Hindlimb muscle (tissue), 1 donor: Measurements from ENCODE around the gene ARID1A. TPM values are rescaled to one million over a fixed set of nuclear protein-coding genes. Genes with fewer than 3 reads are reported as not detected.

Source experiments
- DNase-seq: peaks from one replicate; pipeline ENCODE4 v3.0.0-alpha.2; 2013
- polyA plus RNA-seq: library from polyadenylated mRNA; unstranded; fragments of 120-200 nt; gene quantifications from one replicate; pipeline ENCODE4 v1.2.1, GENCODE V29; 2013; ENCODE audit not compliant: insufficient read length

The ARID1A gene
- polyA plus RNA-seq, 1 donor: 53.6 TPM

GRCh38 chr1:26828411-26828991, 132.7 kb downstream of the ARID1A start:
- DNase-seq: no peak

GRCh38 chr1:26829184-26829911, 133.5 kb downstream of the ARID1A start:
- no peak for DNase-seq

- no peak for DNase-seq
Observed at GRCh38 chr1:26831059-26831458, 135.2 kb downstream of the ARID1A start.

Other genes starting within 250 kb of the ARID1A start
- 611 TPM for gene HMGN2, start 223.6 kb upstream of the ARID1A start, polyA plus RNA-seq
- 7.4 TPM for gene RPS6KA1, start 166.3 kb upstream of the ARID1A start, polyA plus RNA-seq
- gene PIGV, start 91.9 kb downstream of the ARID1A start, polyA plus RNA-seq: 9.8 TPM
- gene ZDHHC18, start 130.7 kb downstream of the ARID1A start, polyA plus RNA-seq: 18.6 TPM
- gene SFN, start 167.1 kb downstream of the ARID1A start, polyA plus RNA-seq: 1.1 TPM
- gene GPN2, start 194.3 kb downstream of the ARID1A start, polyA plus RNA-seq: 25.9 TPM
- gene GPATCH3, start 204.5 kb downstream of the ARID1A start, polyA plus RNA-seq: 13.9 TPM
- not detected for gene NR0B2, start 218.0 kb downstream of the ARID1A start, polyA plus RNA-seq
- gene NUDC, start 225.7 kb downstream of the ARID1A start, polyA plus RNA-seq: 54.8 TPM